ENCODE results near the gene PTPN11. TPM values are rescaled to one million over a fixed set of nuclear protein-coding genes. Genes with fewer than 3 reads are reported as not detected.
"Not testable (repeated sequence)": the region's sequence is repeated elsewhere in the genome, so short reads cannot be mapped to it uniquely, and the experiment has no call there.

PTPN11 gene
- total RNA-seq, 2 donors from 2014 or later = 94.0 to 125 TPM

- no peak for DNase-seq
- no peak for ATAC-seq
- intact Hi-C loops (cut with DNase I) = no loop called here
These were observed 14.8 kb downstream of the PTPN11 start for GRCh38 chr12:112433551-112433950.

- DNase-seq; ATAC-seq; intact Hi-C loops (cut with DNase I): not testable (repeated sequence)
These were observed 19.9 kb downstream of the PTPN11 start for GRCh38 chr12:112438645-112439044.

GRCh38 chr12:112439769-112440168 lies 21.0 kb downstream of the PTPN11 start:
- intact Hi-C loops (cut with DNase I) = no loop called here
- DNase-seq (no peak), ATAC-seq (no peak)

- intact Hi-C loops (cut with DNase I); ATAC-seq; DNase-seq: not testable (repeated sequence)
These were observed 21.9 kb downstream of the PTPN11 start for GRCh38 chr12:112440653-112441052.

GRCh38 chr12:112443916-112444315 lies 25.2 kb downstream of the PTPN11 start:
- intact Hi-C loops (cut with DNase I) = no loop called here
- ATAC-seq (no peak), DNase-seq (no peak)

- intact Hi-C loops (cut with DNase I) = no loop called here
- DNase-seq = no peak
- ATAC-seq = peak in 1 of 2 donors; percentile 29
These were observed 27.4 kb downstream of the PTPN11 start for GRCh38 chr12:112446008-112446725.

GRCh38 chr12:112447106-112447505 lies 28.4 kb downstream of the PTPN11 start:
- ATAC-seq (no peak), DNase-seq (no peak)
- intact Hi-C loops (cut with DNase I) = no loop called here

- ATAC-seq; intact Hi-C loops (cut with DNase I); DNase-seq: not testable (repeated sequence)
These were observed 29.4 kb downstream of the PTPN11 start for GRCh38 chr12:112448165-112448564.

- ATAC-seq (no peak), DNase-seq (no peak)
- intact Hi-C loops (cut with DNase I) = no loop called here
These were observed 32.0 kb downstream of the PTPN11 start for GRCh38 chr12:112450725-112451124.

GRCh38 chr12:112456029-112456428 lies 37.3 kb downstream of the PTPN11 start:
- DNase-seq (no peak), ATAC-seq (no peak)
- intact Hi-C loops (cut with DNase I) = no loop called here

- ATAC-seq; intact Hi-C loops (cut with DNase I); DNase-seq: not testable (repeated sequence)
These were observed 38.4 kb downstream of the PTPN11 start for GRCh38 chr12:112457142-112457541.

- intact Hi-C loops (cut with DNase I) = no loop called here
- ATAC-seq (no peak), DNase-seq (no peak)
These were observed 39.6 kb downstream of the PTPN11 start for GRCh38 chr12:112458330-112458729.

- DNase-seq (no peak), ATAC-seq (no peak)
- intact Hi-C loops (cut with DNase I) = no loop called here
These were observed 40.0 kb downstream of the PTPN11 start for GRCh38 chr12:112458751-112459150.

- DNase-seq (no peak), ATAC-seq (no peak)
- intact Hi-C loops (cut with DNase I) = no loop called here
These were observed 44.7 kb downstream of the PTPN11 start for GRCh38 chr12:112463478-112463877.

- no peak for ATAC-seq
- DNase-seq = no peak
- intact Hi-C loops (cut with DNase I) = no loop called here
These were observed 45.9 kb downstream of the PTPN11 start for GRCh38 chr12:112464605-112465004.

GRCh38 chr12:112466011-112466422 lies 47.3 kb downstream of the PTPN11 start:
- ATAC-seq = no peak
- intact Hi-C loops (cut with DNase I) = no loop called here

GRCh38 chr12:112466835-112467234 lies 48.1 kb downstream of the PTPN11 start:
- ATAC-seq (no peak), DNase-seq (no peak)
- intact Hi-C loops (cut with DNase I) = no loop called here

More at GRCh38 chr12:112466011-112466422, 47.3 kb downstream of the PTPN11 start:
- no peak for DNase-seq

- no peak for ATAC-seq
- intact Hi-C loops (cut with DNase I) = no loop called here
These were observed 49.3 kb downstream of the PTPN11 start for GRCh38 chr12:112468046-112468445.

GRCh38 chr12:112473056-112473455 lies 54.3 kb downstream of the PTPN11 start:
- intact Hi-C loops (cut with DNase I) = no loop called here
- no peak for DNase-seq
- ATAC-seq = no peak

More at GRCh38 chr12:112468046-112468445, 49.3 kb downstream of the PTPN11 start:
- no peak for DNase-seq

- DNase-seq (no peak), ATAC-seq (no peak)
- intact Hi-C loops (cut with DNase I) = no loop called here
These were observed 60.7 kb downstream of the PTPN11 start for GRCh38 chr12:112479413-112479812.

- no peak for DNase-seq
- ATAC-seq = peak in 1 of 2 donors; percentile 51
- intact Hi-C loops (cut with DNase I) = no loop called here
These were observed 62.2 kb downstream of the PTPN11 start for GRCh38 chr12:112480931-112481330.

Data from left cardiac atrium (tissue), 4 donors.